ENCODE data around the gene HBM. TPM values are rescaled to one million over a fixed set of nuclear protein-coding genes. Genes with fewer than 3 reads are reported as not detected.
A peak's percentile ranks its signal among the peaks of the same experiment; 100 is the strongest.

HBM gene
- total RNA-seq, 1 donor from 2014 or later, result not detected

DNA sequence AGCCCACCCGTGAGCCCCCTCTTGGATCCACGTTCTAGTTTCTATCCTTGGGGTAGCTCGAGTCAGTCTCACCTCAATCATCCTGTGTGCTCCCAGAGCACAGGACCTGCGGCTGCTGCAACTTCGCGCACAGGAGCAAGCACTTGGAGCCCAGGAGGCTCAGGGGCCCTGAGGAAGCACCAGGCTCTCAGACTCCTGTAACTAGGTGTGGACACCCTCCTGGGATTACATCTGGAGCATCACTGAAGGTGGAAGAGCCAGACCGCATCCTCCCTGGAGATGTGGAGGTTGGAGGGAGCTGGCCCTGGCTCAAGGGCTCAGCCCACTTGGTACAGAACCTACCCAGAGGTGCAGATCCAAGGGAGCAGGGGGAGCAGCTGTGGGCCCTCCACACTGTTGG lies 17.2 kb downstream of the HBM start:
- Mint-ChIP-seq H3K36me3 (ENCODE audit: low read depth) (peaks cover 4% of the 10 kb centered on the region), H3K27ac (ENCODE audit: unreplicated experiment) (no peak overlapping the region), H3K4me1 (ENCODE audit: low read depth) (no peaks in the 10 kb centered on the region), H3K9me3 (ENCODE audit: low read depth) (no peaks in the 10 kb centered on the region), H3K4me3 (ENCODE audit: unreplicated experiment) (no peak overlapping the region), H3K27me3 (ENCODE audit: low read depth) (peaks cover 9% of the 10 kb centered on the region)
- TF ChIP-seq, protein P1, sequence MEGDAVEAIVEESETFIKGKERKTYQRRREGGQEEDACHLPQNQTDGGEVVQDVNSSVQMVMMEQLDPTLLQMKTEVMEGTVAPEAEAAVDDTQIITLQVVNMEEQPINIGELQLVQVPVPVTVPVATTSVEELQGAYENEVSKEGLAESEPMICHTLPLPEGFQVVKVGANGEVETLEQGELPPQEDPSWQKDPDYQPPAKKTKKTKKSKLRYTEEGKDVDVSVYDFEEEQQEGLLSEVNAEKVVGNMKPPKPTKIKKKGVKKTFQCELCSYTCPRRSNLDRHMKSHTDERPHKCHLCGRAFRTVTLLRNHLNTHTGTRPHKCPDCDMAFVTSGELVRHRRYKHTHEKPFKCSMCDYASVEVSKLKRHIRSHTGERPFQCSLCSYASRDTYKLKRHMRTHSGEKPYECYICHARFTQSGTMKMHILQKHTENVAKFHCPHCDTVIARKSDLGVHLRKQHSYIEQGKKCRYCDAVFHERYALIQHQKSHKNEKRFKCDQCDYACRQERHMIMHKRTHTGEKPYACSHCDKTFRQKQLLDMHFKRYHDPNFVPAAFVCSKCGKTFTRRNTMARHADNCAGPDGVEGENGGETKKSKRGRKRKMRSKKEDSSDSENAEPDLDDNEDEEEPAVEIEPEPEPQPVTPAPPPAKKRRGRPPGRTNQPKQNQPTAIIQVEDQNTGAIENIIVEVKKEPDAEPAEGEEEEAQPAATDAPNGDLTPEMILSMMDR (IDR thresholded peaks at IDR 0.05), result no peak
- no peak for DNase-seq (ENCODE audit: low spot score)

- Mint-ChIP-seq H3K36me3 (ENCODE audit: low read depth) (peaks cover 20% of the 10 kb centered on the region), H3K27ac (ENCODE audit: unreplicated experiment) (no peak overlapping the region), H3K27me3 (ENCODE audit: low read depth) (no peaks in the 10 kb centered on the region), H3K4me3 (ENCODE audit: unreplicated experiment) (no peak overlapping the region), H3K4me1 (ENCODE audit: low read depth) (no peaks in the 10 kb centered on the region), H3K9me3 (ENCODE audit: low read depth) (no peaks in the 10 kb centered on the region)
- no peak for DNase-seq (ENCODE audit: low spot score)
- TF ChIP-seq, protein P1 (IDR thresholded peaks at IDR 0.05), result no peak
These were observed 19.4 kb downstream of the HBM start for GRCh38 chr16:185213-185612.

DNA sequence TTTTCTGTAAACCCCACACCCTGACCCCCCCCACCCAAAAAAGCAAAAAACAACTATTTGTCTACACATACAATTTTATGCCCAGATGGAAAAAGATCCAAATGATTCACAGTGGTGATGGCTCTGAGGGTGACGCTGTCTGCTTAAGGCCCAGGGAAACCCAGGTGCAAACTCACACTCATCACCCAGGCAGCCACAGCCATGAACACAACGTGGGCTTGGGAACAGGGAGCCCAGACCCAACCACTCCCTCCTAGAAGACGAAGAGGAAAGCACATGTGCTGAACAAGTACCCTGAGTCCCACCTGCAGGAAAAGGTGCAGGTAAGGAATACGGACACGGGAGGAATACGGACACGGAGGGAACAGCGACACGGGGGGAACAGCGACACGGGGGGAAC lies 19.9 kb downstream of the HBM start:
- peaks cover 20% of the 10 kb centered on the region for H3K36me3 Mint-ChIP-seq (ENCODE audit: low read depth)
- TF ChIP-seq, protein P1 (IDR thresholded peaks at IDR 0.05), result no peak
- no peak for DNase-seq (ENCODE audit: low spot score)
- no peaks in the 10 kb centered on the region for H3K27me3 Mint-ChIP-seq (ENCODE audit: low read depth)
- no peak overlapping the region for H3K4me3 Mint-ChIP-seq (ENCODE audit: unreplicated experiment)
- no peaks in the 10 kb centered on the region for H3K4me1 Mint-ChIP-seq (ENCODE audit: low read depth)
- no peak overlapping the region for H3K27ac Mint-ChIP-seq (ENCODE audit: unreplicated experiment)
- H3K9me3 Mint-ChIP-seq (ENCODE audit: low read depth), result no peaks in the 10 kb centered on the region

GRCh38 chr16:187330-187729 lies 21.6 kb downstream of the HBM start:
- no peak for DNase-seq (ENCODE audit: low spot score)
- no peaks in the 10 kb centered on the region for H3K4me1 Mint-ChIP-seq (ENCODE audit: low read depth)
- H3K36me3 Mint-ChIP-seq (ENCODE audit: low read depth), result peaks cover 32% of the 10 kb centered on the region
- H3K27me3 Mint-ChIP-seq (ENCODE audit: low read depth), result no peaks in the 10 kb centered on the region
- no peak overlapping the region for H3K27ac Mint-ChIP-seq (ENCODE audit: unreplicated experiment)
- H3K4me3 Mint-ChIP-seq (ENCODE audit: unreplicated experiment), result no peak overlapping the region
- no peaks in the 10 kb centered on the region for H3K9me3 Mint-ChIP-seq (ENCODE audit: low read depth)
- TF ChIP-seq, protein P1 (IDR thresholded peaks at IDR 0.05), result no peak

- Mint-ChIP-seq H3K27me3 (ENCODE audit: low read depth) (no peaks in the 10 kb centered on the region), H3K4me3 (ENCODE audit: unreplicated experiment) (no peak overlapping the region), H3K9me3 (ENCODE audit: low read depth) (no peaks in the 10 kb centered on the region), H3K27ac (ENCODE audit: unreplicated experiment) (no peak overlapping the region), H3K4me1 (ENCODE audit: low read depth) (no peaks in the 10 kb centered on the region), H3K36me3 (ENCODE audit: low read depth) (peaks cover 36% of the 10 kb centered on the region)
- TF ChIP-seq, protein P1 (IDR thresholded peaks at IDR 0.05), result peak; percentile 47
- DNase-seq (ENCODE audit: low spot score), result no peak
These were observed 22.9 kb downstream of the HBM start for GRCh38 chr16:188674-189073.

All from chondrocyte (in vitro differentiated cells).